ENCODE data around the gene MIER3. TPM values are rescaled to one million over a fixed set of nuclear protein-coding genes. Genes with fewer than 3 reads are reported as not detected.
A peak's percentile ranks its signal among the peaks of the same experiment; 100 is the strongest.

Gene MIER3
- total RNA-seq, 1 experiment from 2014 or later, result 44.8 TPM

GRCh38 chr5:56917534-56917933 is 34.4 kb downstream of the MIER3 start:
- Histone ChIP-seq H3K9me3 (ENCODE audit: control insufficient read depth, low read depth, low read length) (no peaks in the 10 kb centered on the region), H3K56ac (ENCODE audit: insufficient read length, low read depth, low read length) (no peak overlapping the region), H3K79me2 (ENCODE audit: insufficient read depth, low read length) (no peaks in the 10 kb centered on the region), H2AK5ac (ENCODE audit: insufficient read length, low read length) (no peak overlapping the region), H4K91ac (ENCODE audit: insufficient read length, low read depth, low read length) (no peak overlapping the region), H4K8ac (replicated peaks; ENCODE audit: insufficient read length, low read depth, low read length) (no peak overlapping the region), H3K79me1 (ENCODE audit: insufficient read depth, low read depth, low read length, poor library complexity, severe bottlenecking) (no peaks in the 10 kb centered on the region), H2BK15ac (ENCODE audit: low read depth, low read length) (no peak overlapping the region), H2BK12ac (ENCODE audit: insufficient read length, low read depth, low read length) (no peak overlapping the region), H3K18ac (ENCODE audit: insufficient read length, low read depth, low read length) (no peak overlapping the region), H3K23ac (ENCODE audit: insufficient read length, low read depth, low read length) (no peak overlapping the region), H2BK120ac (ENCODE audit: low read depth, low read length, poor library complexity, severe bottlenecking) (no peak overlapping the region), H3K14ac (ENCODE audit: insufficient read depth, low read length) (no peak overlapping the region), H3K4me1 (ENCODE audit: insufficient read depth, low read length) (no peaks in the 10 kb centered on the region), H2BK20ac (ENCODE audit: low read depth, low read length, poor library complexity, severe bottlenecking) (no peak overlapping the region), H3K4me2 (ENCODE audit: insufficient read depth, insufficient read length, low read length) (no peak overlapping the region), H3K9ac (ENCODE audit: extremely low read depth, insufficient read length, low read length) (no peak overlapping the region), H3T11ph (ENCODE audit: low read length) (no peak overlapping the region), H2AFZ (ENCODE audit: low read length) (no peak overlapping the region), H3K4ac (ENCODE audit: low read depth, low read length) (no peak overlapping the region), H3K27me3 (ENCODE audit: insufficient read depth, low read length) (no peaks in the 10 kb centered on the region), H4K5ac (ENCODE audit: insufficient read length, low read depth, low read length) (no peak overlapping the region), H2BK5ac (ENCODE audit: insufficient read length, low read length) (no peak overlapping the region), H3K27ac (ENCODE audit: insufficient read length, low read depth, low read length) (no peak overlapping the region), H4K20me1 (ENCODE audit: control insufficient read depth, insufficient read depth, insufficient read length) (no peaks in the 10 kb centered on the region), H3K23me2 (ENCODE audit: insufficient read length, low read depth, low read length, poor library complexity, severe bottlenecking) (no peaks in the 10 kb centered on the region)
- Mint-ChIP-seq H3K36me3 (ENCODE audit: insufficient read depth in 1 of 3, low read depth in 3 of 3) (peaks cover 19 to 32% (median 32%) of the 10 kb centered on the region in 3 experiments; a peak in 6 of 7 replicates), H3K27me3 (ENCODE audit: low read depth) (no peaks in the 10 kb centered on the region), H3K4me1 (peaks cover 9% of the 10 kb centered on the region in 2 experiments; a peak in 3 of 4 replicates), H3K27ac (peak overlapping the region in 2 of 3 experiments; percentile 15 to 49; a peak in 3 of 7 replicates), H3K9me3 (peaks cover 0 to 1% of the 10 kb centered on the region in 2 experiments; a peak in 1 of 5 replicates), H3K4me3 (no peak overlapping the region)
- no CpG with 5 or more reads among the region's 2 CpGs for WGBS (ENCODE audit: extremely low coverage, insufficient read length, low lambda C conversion rate)
- TF ChIP-seq CTCF (conservative IDR thresholded peaks at IDR 0.05), result no peak
- DNase-seq, result no peak

Data from H9 (cell line).